Left lung (tissue), 10 donors: ENCODE results near the gene CASTOR1. TPM values are rescaled to one million over a fixed set of nuclear protein-coding genes. Genes with fewer than 3 reads are reported as not detected.

Experiments
- ATAC-seq: fragments of 200-7000 bp; cut with Tn5 transposase; one replicate; pipeline ENCODE4 v1.9.1; 2020; ENCODE audit warnings: moderate library complexity
- DNase-seq, 4 donors: peaks; one replicate each; pipeline ENCODE4 v3.0.0-alpha.2; 2013 to 2020
- H3K27ac ChIP-seq, 2 donors: fragments of 200-600 bp; sonication (generic) in 1 of 2; one replicate each; pipeline versions ENCODE4 v1.5.0 to v1.8.0; 2020 to 2021
- H3K27me3 ChIP-seq, 2 donors: fragments of 200-600 bp; sonication (generic) in 1 of 2; one replicate each; pipeline versions ENCODE4 v1.5.0 to v1.8.0; 2020 to 2021
- H3K36me3 ChIP-seq, 2 donors: fragments of 200-600 bp; sonication (generic) in 1 of 2; one replicate each; pipeline versions ENCODE4 v1.5.0 to v1.8.0; 2020 to 2021
- H3K4me1 ChIP-seq, 2 donors: fragments of 200-600 bp; one replicate each; pipeline ENCODE4 v1.8.0; 2021
- H3K4me3 ChIP-seq, 2 donors: fragments of 200-600 bp; sonication (generic) in 1 of 2; one replicate each; pipeline versions ENCODE4 v1.5.0 to v1.8.0; 2020 to 2021; ENCODE audit warnings: mild to moderate bottlenecking in 1 of 2
- H3K9me3 ChIP-seq, 2 donors: fragments of 200-600 bp; sonication (generic) in 1 of 2; one replicate each; pipeline versions ENCODE4 v1.5.0 to v1.8.0; 2020 to 2021
- CTCF ChIP-seq, 2 donors: fragments of 200-600 bp; sonication (generic) in 1 of 2; IDR thresholded peaks; one replicate each; pipeline versions ENCODE4 v1.5.0 to v1.8.0; 2021; ENCODE audit warnings: antibody characterized with exemption in 2 of 2
- intact Hi-C, 2 donors: fragments of 100-400 bp; cut with DNase I; formaldehyde crosslinking; loops; one replicate each; pipeline versions ENCODE4 v1.11.2 to v1.14.2; 2022
- polyA plus RNA-seq, 6 donors: library from polyadenylated mRNA; unstranded; fragments of 120-200 nt; gene quantifications; one replicate each; pipeline ENCODE4 v1.2.1, GENCODE V29; 2013; ENCODE audit not compliant: insufficient read length in 6 of 6
- total RNA-seq, 2 donors: library from RNA; stranded (reverse); fragmentation: NEBNext Ultra II Directional; extraction: Animal tissue kit (Norgen Biotek cat#: 25700); gene quantifications; one replicate each; pipeline ENCODE4 v1.2.1, GENCODE V29; 2021
- donor health status: DM: no; HTN: yes; CAD: no.
- donor health status: DM: no; HTN: no; CAD: no.

The CASTOR1 gene
- total and polyA plus RNA-seq, 8 donors = 10.7 to 16.7 (median 14.4) TPM

- no peaks in the 10 kb centered on the region for H3K27me3 ChIP-seq
- H3K4me1 ChIP-seq = peaks cover 37 to 98% of the 10 kb centered on the region in 2 donors
- TF ChIP-seq CTCF (IDR thresholded peaks at IDR 0.05) = no peak
- ATAC-seq = no peak
- no peak overlapping the region for H3K4me3 ChIP-seq
- intact Hi-C loops = no loop called here
- H3K9me3 ChIP-seq = no peaks in the 10 kb centered on the region
- no peak for DNase-seq
- no peaks in the 10 kb centered on the region for H3K36me3 ChIP-seq
- no peak overlapping the region for H3K27ac ChIP-seq
Observed at GRCh38 chr22:30313527-30314363, 24.4 kb upstream of the CASTOR1 start.

- TF ChIP-seq CTCF (IDR thresholded peaks at IDR 0.05) = no peak
- DNase-seq (no peak), ATAC-seq (no peak)
- Histone ChIP-seq H3K27ac (peak overlapping the region; percentile 80 to 84), H3K4me1 (peaks cover 32 to 98% of the 10 kb centered on the region in 2 donors), H3K27me3 (no peaks in the 10 kb centered on the region), H3K9me3 (no peaks in the 10 kb centered on the region), H3K36me3 (no peaks in the 10 kb centered on the region), H3K4me3 (no peak overlapping the region)
- intact Hi-C loops = no loop called here
Observed at GRCh38 chr22:30312053-30312452, 22.7 kb upstream of the CASTOR1 start.

- intact Hi-C loops = no loop called here
- no peaks in the 10 kb centered on the region for H3K27me3 ChIP-seq
- ATAC-seq = peak; percentile 83
- no peaks in the 10 kb centered on the region for H3K9me3 ChIP-seq
- DNase-seq = peak in 1 of 4 donors; percentile 79
- no peak overlapping the region for H3K4me3 ChIP-seq
- no peak for TF ChIP-seq CTCF (IDR thresholded peaks at IDR 0.05)
- peak overlapping the region; percentile 80 to 84 for H3K27ac ChIP-seq
- H3K4me1 ChIP-seq = peaks cover 42 to 98% of the 10 kb centered on the region in 2 donors
- no peaks in the 10 kb centered on the region for H3K36me3 ChIP-seq
Observed at GRCh38 chr22:30310881-30311771, 21.8 kb upstream of the CASTOR1 start.

- Histone ChIP-seq H3K27ac (peak overlapping the region; percentile 80 to 84), H3K27me3 (no peaks in the 10 kb centered on the region), H3K9me3 (no peaks in the 10 kb centered on the region), H3K36me3 (no peaks in the 10 kb centered on the region), H3K4me3 (no peak overlapping the region), H3K4me1 (peaks cover 51 to 98% of the 10 kb centered on the region in 2 donors)
- no peak for TF ChIP-seq CTCF (IDR thresholded peaks at IDR 0.05)
- ATAC-seq (peak; percentile 78), DNase-seq (peak in 2 of 4 donors; percentile 63 to 69)
- intact Hi-C loops = no loop called here
Observed at GRCh38 chr22:30309951-30310741, 20.8 kb upstream of the CASTOR1 start.
